GM12878 (cell line): ENCODE data around the gene PNPO. TPM values are rescaled to one million over a fixed set of nuclear protein-coding genes. Genes with fewer than 3 reads are reported as not detected.

Experiments used
- ATAC-seq: fragments of 200-7000 bp; cut with Tn5 transposase; 3 replicates; pipeline ENCODE4 v1.9.1; 2020; ENCODE audit warnings: mild to moderate bottlenecking, moderate library complexity
- BruUV-seq: library from RNA; stranded (reverse); fragments of 400-500 nt; replicated peaks from 2 replicates; lab custom pipeline; 2021; lab: Mats Ljungman, UMichigan
- CTCF ChIA-PET: fragments of 300-600 bp; sonication (Branson Sonifier 250); formaldehyde crosslinking; extraction: SDS; loops from one replicate; lab custom pipeline; 2021; ENCODE audit warnings: inconsistent platforms; lab: Yijun Ruan, JAX
- POLR2A ChIA-PET: fragments of 350-600 bp; formaldehyde crosslinking; extraction: SDS; loops from one replicate; lab custom pipeline; 2021; ENCODE audit warnings: inconsistent platforms; lab: Charles Lee
- RAD21 ChIA-PET: fragments of 300-600 bp; sonication (Branson Sonifier 250); formaldehyde crosslinking; loops from one replicate; lab custom pipeline; 2023; ENCODE audit warnings: antibody characterized with exemption; ENCODE audit not compliant: unreplicated experiment; lab: Charles Lee
- SMC1A ChIA-PET: fragments of 300-600 bp; sonication (Branson Sonifier 250); formaldehyde crosslinking; loops from one replicate; lab custom pipeline; 2023; ENCODE audit not compliant: unreplicated experiment, uncharacterized antibody; lab: Charles Lee
- DNase-seq: peaks from one replicate; pipeline ENCODE4 v3.0.0-alpha.2; 2011; ENCODE audit warnings: low read depth, low spot score
- FAIRE-seq: peaks from 3 replicates; lab custom pipeline; 2011; peaks lifted over from hg19 to GRCh38; lab: Jason Lieb, UNC
- H2AFZ ChIP-seq: 2 replicates; pipeline ENCODE4 v1.6.0; 2011; ENCODE audit warnings: low read depth, low read length, control low read depth; ENCODE audit not compliant: control insufficient read depth
- H3K27ac ChIP-seq: 2 replicates; pipeline ENCODE4 v1.5.1; 2011; ENCODE audit warnings: control low read depth; ENCODE audit not compliant: control insufficient read depth, insufficient read depth
- H3K27me3 ChIP-seq, 2 experiments: replicated peaks in 1 of 2; 2 replicates each; pipeline versions ENCODE4 v1.6.0 to v1.6.1; 2011; ENCODE audit warnings: low read length in 1 of 2; ENCODE audit not compliant: control insufficient read depth in 2 of 2, insufficient read depth in 2 of 2
- H3K36me3 ChIP-seq, 2 experiments: 2 replicates each; pipeline ENCODE4 v1.5.1; 2011; ENCODE audit warnings: low read length in 1 of 2; ENCODE audit not compliant: control insufficient read depth in 2 of 2, insufficient read depth in 2 of 2
- H3K4me1 ChIP-seq: 2 replicates; pipeline ENCODE4 v1.6.1; 2011; ENCODE audit warnings: mild to moderate bottlenecking, low read length, moderate library complexity, mixed read lengths; ENCODE audit not compliant: control insufficient read depth, insufficient read depth
- H3K4me2 ChIP-seq: 2 replicates; pipeline ENCODE4 v1.6.0; 2011; ENCODE audit warnings: control low read depth; ENCODE audit not compliant: control insufficient read depth, insufficient read depth
- H3K4me3 ChIP-seq: fragments of 200-600 bp; sonication (generic); 2 replicates; pipeline ENCODE4 v1.5.1; 2016
- H3K79me2 ChIP-seq: 2 replicates; pipeline ENCODE4 v1.6.0; 2011; ENCODE audit warnings: low read length; ENCODE audit not compliant: control insufficient read depth, insufficient read depth
- H3K9ac ChIP-seq: 2 replicates; pipeline ENCODE4 v1.8.0; 2011; ENCODE audit warnings: low read length, control low read depth, mixed read lengths; ENCODE audit not compliant: control insufficient read depth, insufficient read depth
- H3K9me3 ChIP-seq: replicated peaks from 3 replicates; pipeline ENCODE4 v1.5.1; 2011; ENCODE audit warnings: mild to moderate bottlenecking, low read length; ENCODE audit not compliant: control insufficient read depth, insufficient read depth
- H4K20me1 ChIP-seq: 2 replicates; pipeline ENCODE4 v1.6.0; 2011; ENCODE audit not compliant: control insufficient read depth, insufficient read depth
- CREM ChIP-seq: IDR thresholded peaks from 2 replicates; pipeline ENCODE4 v1.6.1; 2014; ENCODE audit warnings: antibody characterized with exemption, low read depth
- KDM1A ChIP-seq: fragments of 200-600 bp; sonication (generic); IDR thresholded peaks from 2 replicates; pipeline ENCODE4 v1.6.1; 2016; ENCODE audit warnings: borderline replicate concordance
- RB1 ChIP-seq: fragments of 450-650 bp; formaldehyde crosslinking; IDR thresholded peaks from 2 replicates; pipeline ENCODE4 v1.6.1; 2017; ENCODE audit warnings: mild to moderate bottlenecking, borderline replicate concordance
- SKIL ChIP-seq: fragments of 450-650 bp; IDR thresholded peaks from 2 replicates; pipeline ENCODE4 v1.6.1; 2017; ENCODE audit warnings: mild to moderate bottlenecking, low read depth, inconsistent platforms; ENCODE audit not compliant: poor library complexity, severe bottlenecking
- WRNIP1 ChIP-seq: IDR thresholded peaks from 2 replicates; pipeline ENCODE4 v1.6.1; 2011; ENCODE audit warnings: low read depth, low read length, improper control_type of control experiment, borderline replicate concordance
- WGBS: methylation state at CpG from one replicate; pipeline ENCODE4 v1.1.6; 2016; ENCODE audit warnings: low lambda C conversion rate; ENCODE audit not compliant: insufficient replicate concordance, insufficient coverage; ENCODE audit errors: missing lambda C conversion rate; 5-methylcytosine and 5-hydroxymethylcytosine counted together
- in situ Hi-C: fragments of 300-500 bp; cut with MboI; formaldehyde crosslinking; loops from 9 replicates; pipeline ENCODE4 v1.14.3; 2018; ENCODE audit warnings: mixed read lengths
- intact Hi-C: fragments of 100-400 bp; cut with micrococcal nuclease; formaldehyde crosslinking; loops from one replicate; pipeline ENCODE4 v1.14.2; 2022; ENCODE audit not compliant: unreplicated experiment
- polyA plus RNA-seq, 11 experiments: library from polyadenylated mRNA; depleted of rRNA in 4 of 11; unstranded in 6 of 11; stranded (reverse) in 5 of 11; fragments of >200 nt; fragmentation: Nextera tagmentation in 4 of 11; fragmentation: Illumina TruSeq in 1 of 11; extraction: Ambion mirVana in 4 of 11; extraction: Trizol in 1 of 11; gene quantifications; 1 replicate in 1 of 11; 2 replicates in 10 of 11; pipeline versions ENCODE4 v1.2.1 to v1.2.3, GENCODE V29; 2011 to 2016; ENCODE audit warnings: inconsistent platforms in 2 of 11, missing spikeins in 2 of 11, low read depth in 1 of 11
- total RNA-seq, 4 experiments: library from RNA; depleted of rRNA in 3 of 4; stranded (reverse); fragments of >200 nt in 3 of 4; fragmentation: Illumina TruSeq in 1 of 4; extraction: Trizol in 1 of 4; gene quantifications; 2 replicates each; pipeline versions ENCODE4 v1.2.1 to v1.2.3, GENCODE V29; 2013 to 2021

The PNPO gene
- total and polyA plus RNA-seq, 10 of the 15 experiments (the other 5 are each of a cell fraction or from before 2014, with no cell fraction given) = 13.9 to 52.6 (median 37.3) TPM

- SMC1A ChIA-PET = interaction anchor here (1.1 to 17.2 kb wide), 4 partner anchors 12 to 81 kb away, joined by 3 to 332 read pairs (median 72); no protein-coding TSS in a partner anchor
Observed at GRCh38 chr17:47973541-47973940, 32.2 kb downstream of the PNPO start.

More at GRCh38 chr17:47973541-47973940, 32.2 kb downstream of the PNPO start:
- intact Hi-C loops (no loop called here), in situ Hi-C loops (no loop called here)
- H4K20me1 ChIP-seq = no peaks in the 10 kb centered on the region
- 93% methylated on average over 8 of the region's 8 CpGs for WGBS
- ChIA-PET POLR2A (interaction anchor here (4.6 kb wide), 1 partner anchor 33 kb away, joined by 55 read pairs; the partner anchor contains the start of gene PNPO), CTCF (interaction anchor here (0.5 to 14.3 kb wide), 7 partner anchors 18 to 135 kb away, joined by 3 to 463 read pairs (median 10); partner anchors contain the start of genes PNPO and PRR15L), RAD21 (interaction anchor here (1.1 to 7.9 kb wide), 3 partner anchors 24 to 45 kb away, joined by 3 to 80 read pairs (median 4); no protein-coding TSS in a partner anchor)
- ATAC-seq (no peak), FAIRE-seq (no peak), DNase-seq (no peak)
- no peak overlapping the region; the same call in 1 of the 2 replicates for H3K4me2 ChIP-seq
- TF ChIP-seq SKIL = no peak
- no peak for TF ChIP-seq CREM
- no peak for TF ChIP-seq WRNIP1
- no peak for TF ChIP-seq RB1
- TF ChIP-seq KDM1A = no peak
- H3K27ac ChIP-seq = no peak overlapping the region
- no peak overlapping the region for H2AFZ ChIP-seq
- H3K27me3 ChIP-seq = no peaks in the 10 kb centered on the region
- peaks cover 15% of the 10 kb centered on the region for H3K4me1 ChIP-seq
- no peak overlapping the region for H3K4me3 ChIP-seq
- peaks cover 15 to 26% of the 10 kb centered on the region in 2 experiments for H3K36me3 ChIP-seq
- H3K9me3 ChIP-seq = no peaks in the 10 kb centered on the region
- BruUV-seq = no TSS peak
- H3K79me2 ChIP-seq = peaks cover 20% of the 10 kb centered on the region
- H3K9ac ChIP-seq = no peak overlapping the region
